ENCODE data around the gene CNST. TPM values are rescaled to one million over a fixed set of nuclear protein-coding genes. Genes with fewer than 3 reads are reported as not detected.

CNST gene
- total RNA-seq, 1 experiment from 2014 or later: 21.7 TPM

DNA sequence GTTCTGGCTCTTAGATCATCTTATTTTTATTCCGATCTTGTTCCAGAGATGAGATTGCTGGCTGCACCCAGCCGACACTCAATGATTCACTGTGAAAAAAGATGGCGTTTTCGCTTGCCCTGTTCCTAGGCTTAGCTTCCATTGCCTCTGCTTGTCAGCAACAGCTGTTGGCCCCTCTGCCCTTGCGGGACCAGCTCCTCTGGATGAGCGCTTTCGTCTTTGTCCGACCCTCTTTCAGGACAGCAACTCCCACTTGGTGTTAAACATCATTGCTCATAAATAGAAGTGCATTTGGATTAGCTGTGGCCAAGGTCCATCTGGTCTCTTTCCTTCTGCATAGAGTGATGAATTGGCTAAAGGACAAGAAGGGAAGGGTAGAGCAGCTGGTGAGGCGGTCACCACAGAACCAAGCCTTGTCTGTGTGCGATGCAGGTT, 114.5 kb downstream of the CNST start:
- CTCF ChIA-PET: interaction anchor here (0.8 kb wide), 1 partner anchor 109 kb away, joined by 6 read pairs; no protein-coding TSS in a partner anchor
- Mint-ChIP-seq H3K4me1 (ENCODE audit: low read depth, unreplicated experiment) (no peaks in the 10 kb centered on the region), H3K9me3 (ENCODE audit: low read depth, unreplicated experiment) (peaks cover 2% of the 10 kb centered on the region), H3K27me3 (ENCODE audit: unreplicated experiment) (peaks cover 9% of the 10 kb centered on the region), H3K27ac (ENCODE audit: unreplicated experiment) (no peak overlapping the region), H3K36me3 (ENCODE audit: insufficient read depth, unreplicated experiment) (no peaks in the 10 kb centered on the region), H3K4me3 (ENCODE audit: low read depth, unreplicated experiment) (no peak overlapping the region)
- intact Hi-C loops (cut with micrococcal nuclease; ENCODE audit: unreplicated experiment): no loop called here
- TF ChIP-seq, protein P1, sequence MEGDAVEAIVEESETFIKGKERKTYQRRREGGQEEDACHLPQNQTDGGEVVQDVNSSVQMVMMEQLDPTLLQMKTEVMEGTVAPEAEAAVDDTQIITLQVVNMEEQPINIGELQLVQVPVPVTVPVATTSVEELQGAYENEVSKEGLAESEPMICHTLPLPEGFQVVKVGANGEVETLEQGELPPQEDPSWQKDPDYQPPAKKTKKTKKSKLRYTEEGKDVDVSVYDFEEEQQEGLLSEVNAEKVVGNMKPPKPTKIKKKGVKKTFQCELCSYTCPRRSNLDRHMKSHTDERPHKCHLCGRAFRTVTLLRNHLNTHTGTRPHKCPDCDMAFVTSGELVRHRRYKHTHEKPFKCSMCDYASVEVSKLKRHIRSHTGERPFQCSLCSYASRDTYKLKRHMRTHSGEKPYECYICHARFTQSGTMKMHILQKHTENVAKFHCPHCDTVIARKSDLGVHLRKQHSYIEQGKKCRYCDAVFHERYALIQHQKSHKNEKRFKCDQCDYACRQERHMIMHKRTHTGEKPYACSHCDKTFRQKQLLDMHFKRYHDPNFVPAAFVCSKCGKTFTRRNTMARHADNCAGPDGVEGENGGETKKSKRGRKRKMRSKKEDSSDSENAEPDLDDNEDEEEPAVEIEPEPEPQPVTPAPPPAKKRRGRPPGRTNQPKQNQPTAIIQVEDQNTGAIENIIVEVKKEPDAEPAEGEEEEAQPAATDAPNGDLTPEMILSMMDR (IDR thresholded peaks at IDR 0.05; ENCODE audit: unreplicated experiment): no peak
- BruUV-seq (replicated peaks): no TSS peak
- DNase-seq: no peak

DNA sequence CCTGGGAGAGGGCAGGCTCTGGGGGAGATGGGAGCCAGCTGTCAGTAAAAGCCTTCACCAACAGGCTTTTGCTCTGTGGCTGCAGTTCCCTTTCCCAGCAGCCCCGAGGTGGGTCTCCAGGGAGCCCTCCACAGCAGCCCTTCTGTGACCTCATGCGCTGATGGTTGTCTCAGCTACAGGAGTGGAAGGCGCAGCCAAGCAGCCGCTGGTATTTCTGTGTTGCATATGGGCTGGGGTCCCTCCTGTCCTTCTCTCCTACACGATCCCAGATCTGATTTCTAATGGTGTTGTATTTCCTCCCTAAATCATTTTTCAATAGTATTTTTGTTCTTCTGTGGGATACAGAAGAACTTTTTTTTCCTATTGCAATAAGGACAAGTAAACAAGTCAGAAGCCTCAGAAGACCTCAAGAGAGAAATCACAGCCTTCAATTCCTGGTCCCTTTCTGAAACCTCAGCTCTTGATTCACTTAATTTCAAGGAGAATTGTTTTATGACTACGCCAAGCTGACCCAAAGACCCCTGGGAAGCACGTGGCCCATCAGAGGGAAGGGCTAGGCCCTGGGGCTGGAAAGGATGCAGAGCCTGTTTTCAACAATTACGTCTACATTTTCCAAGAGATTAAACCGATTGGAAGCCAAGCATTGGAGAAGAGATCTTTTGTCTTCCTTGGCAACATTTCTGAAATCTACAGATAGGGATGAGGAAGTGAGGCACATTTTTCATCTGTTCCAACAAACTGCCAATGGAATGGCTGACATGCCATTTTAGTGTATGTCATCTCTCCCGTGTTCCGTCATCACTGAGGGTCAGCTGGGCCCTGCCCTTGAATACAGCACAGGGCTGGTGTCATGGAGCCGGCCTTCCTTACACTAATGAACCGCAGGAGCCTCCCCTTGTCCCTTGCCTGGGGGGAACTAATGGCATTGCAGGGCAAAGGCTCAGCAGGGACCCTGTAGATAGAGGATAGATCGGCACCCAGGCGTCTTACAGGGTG, 115.9 kb downstream of the CNST start:
- no peaks in the 10 kb centered on the region for H3K4me1 Mint-ChIP-seq (ENCODE audit: low read depth, unreplicated experiment)
- intact Hi-C loops (cut with micrococcal nuclease; ENCODE audit: unreplicated experiment): no loop called here
- peaks cover 2% of the 10 kb centered on the region for H3K9me3 Mint-ChIP-seq (ENCODE audit: low read depth, unreplicated experiment)
- no peak overlapping the region for H3K4me3 Mint-ChIP-seq (ENCODE audit: low read depth, unreplicated experiment)
- H3K36me3 Mint-ChIP-seq (ENCODE audit: insufficient read depth, unreplicated experiment): no peaks in the 10 kb centered on the region
- CTCF ChIA-PET: interaction anchor here (0.6 kb wide), 1 partner anchor 18 kb away, joined by 3 read pairs; no protein-coding TSS in a partner anchor
- TF ChIP-seq, protein P1 (IDR thresholded peaks at IDR 0.05; ENCODE audit: unreplicated experiment): no peak
- H3K27me3 Mint-ChIP-seq (ENCODE audit: unreplicated experiment): peaks cover 9% of the 10 kb centered on the region
- no peak for DNase-seq
- no peak overlapping the region for H3K27ac Mint-ChIP-seq (ENCODE audit: unreplicated experiment)
- no TSS peak for BruUV-seq (replicated peaks)

DNA sequence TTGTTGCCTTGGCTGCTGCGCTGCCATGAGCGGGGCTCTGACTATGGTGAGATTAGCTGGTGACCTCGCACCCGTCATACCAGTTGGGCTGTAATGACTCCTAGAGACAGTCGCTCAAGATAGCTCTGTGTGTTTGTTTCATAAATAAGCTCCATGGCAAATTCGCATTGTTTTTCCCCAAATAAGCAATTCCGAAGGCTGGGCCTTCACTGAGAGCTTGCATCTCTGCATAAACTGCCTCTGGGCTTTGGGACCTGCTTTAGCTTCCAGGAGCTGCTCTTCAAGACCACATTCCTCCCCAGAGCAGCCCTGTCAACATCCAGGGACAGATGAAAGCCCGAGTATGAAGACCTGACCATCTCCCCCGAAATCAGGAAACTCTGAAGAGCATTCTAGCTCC, 117.3 kb downstream of the CNST start:
- H3K9me3 Mint-ChIP-seq (ENCODE audit: low read depth, unreplicated experiment): peaks cover 2% of the 10 kb centered on the region
- no peak overlapping the region for H3K4me3 Mint-ChIP-seq (ENCODE audit: low read depth, unreplicated experiment)
- CTCF ChIA-PET: interaction anchor here (0.5 kb wide), 1 partner anchor 57 kb away, joined by 3 read pairs; no protein-coding TSS in a partner anchor
- H3K27ac Mint-ChIP-seq (ENCODE audit: unreplicated experiment): no peak overlapping the region
- TF ChIP-seq, protein P1 (IDR thresholded peaks at IDR 0.05; ENCODE audit: unreplicated experiment): no peak
- no TSS peak for BruUV-seq (replicated peaks)
- no peak for DNase-seq
- peaks cover 9% of the 10 kb centered on the region for H3K27me3 Mint-ChIP-seq (ENCODE audit: unreplicated experiment)
- no peaks in the 10 kb centered on the region for H3K4me1 Mint-ChIP-seq (ENCODE audit: low read depth, unreplicated experiment)
- intact Hi-C loops (cut with micrococcal nuclease; ENCODE audit: unreplicated experiment): no loop called here
- no peaks in the 10 kb centered on the region for H3K36me3 Mint-ChIP-seq (ENCODE audit: insufficient read depth, unreplicated experiment)

DNA sequence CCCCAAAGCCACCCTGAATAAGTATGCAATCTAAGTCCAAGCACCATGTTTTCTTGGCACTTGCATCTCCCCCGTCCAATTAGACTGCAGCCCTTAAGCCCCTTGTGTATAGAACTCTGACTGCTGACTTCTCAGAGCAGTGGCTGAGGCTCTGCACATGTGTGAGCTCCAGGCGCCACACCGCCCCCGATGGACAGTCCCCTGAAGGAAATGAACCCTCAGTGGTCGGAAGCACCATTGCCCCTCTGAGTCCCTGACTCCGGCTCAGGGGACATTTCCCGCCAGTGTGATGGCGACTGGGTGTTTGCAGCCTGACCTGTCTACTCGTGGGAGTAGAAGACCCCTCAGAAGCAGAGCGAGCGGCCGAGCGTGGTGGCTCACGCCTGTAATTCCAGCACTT, 120.7 kb downstream of the CNST start:
- H3K36me3 Mint-ChIP-seq (ENCODE audit: insufficient read depth, unreplicated experiment): no peaks in the 10 kb centered on the region
- CTCF ChIA-PET: no interaction called here
- H3K9me3 Mint-ChIP-seq (ENCODE audit: low read depth, unreplicated experiment): peaks cover 2% of the 10 kb centered on the region
- TF ChIP-seq, protein P1 (IDR thresholded peaks at IDR 0.05; ENCODE audit: unreplicated experiment): no peak
- no TSS peak for BruUV-seq (replicated peaks)
- intact Hi-C loops (cut with micrococcal nuclease; ENCODE audit: unreplicated experiment): no loop called here
- no peak for DNase-seq
- no peaks in the 10 kb centered on the region for H3K27me3 Mint-ChIP-seq (ENCODE audit: unreplicated experiment)
- H3K4me1 Mint-ChIP-seq (ENCODE audit: low read depth, unreplicated experiment): peaks cover 10% of the 10 kb centered on the region
- no peak overlapping the region for H3K27ac Mint-ChIP-seq (ENCODE audit: unreplicated experiment)
- no peak overlapping the region for H3K4me3 Mint-ChIP-seq (ENCODE audit: low read depth, unreplicated experiment)

Measured in Calu3 (cell line).